ENCODE results near the gene DDO.
"Not testable (repeated sequence)": the region's sequence is repeated elsewhere in the genome, so short reads cannot be mapped to it uniquely, and the experiment has no call there.

DNA sequence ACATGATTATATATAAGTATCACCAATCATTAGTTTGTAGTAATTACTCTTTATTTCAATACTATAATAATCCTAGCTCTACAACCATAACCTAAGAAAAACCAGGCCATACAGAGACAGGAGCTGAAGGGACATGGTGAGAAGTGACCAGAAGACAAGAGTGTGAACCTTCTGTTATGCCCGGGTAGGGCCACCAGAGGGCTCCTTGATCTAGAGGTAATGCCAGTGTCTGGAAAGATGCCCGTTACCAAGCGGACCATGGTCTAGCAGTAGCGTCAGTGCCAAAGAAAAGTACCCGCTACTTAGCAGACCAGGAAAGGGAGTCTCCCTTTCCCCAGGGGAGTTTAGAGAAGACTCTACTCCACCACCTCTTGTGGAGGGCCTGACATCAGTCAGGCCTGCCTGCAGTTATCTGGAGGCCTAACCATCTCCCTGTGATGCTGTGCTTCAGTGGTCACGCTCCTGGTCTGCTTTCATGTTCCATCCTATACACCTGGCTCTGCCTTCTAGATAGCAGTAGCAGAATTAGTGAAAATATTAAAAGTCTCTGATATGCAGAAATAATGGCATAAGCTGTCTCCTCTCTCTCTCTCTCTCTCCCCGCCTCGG, 42.3 kb upstream of the DDO start:
- not testable (repeated sequence) for TF ChIP-seq ZNF274 (IDR thresholded peaks at IDR 0.05; ENCODE audit: borderline replicate concordance, extremely low read depth, low read length); BRCA1 (IDR thresholded peaks at IDR 0.05; ENCODE audit: low read depth, low read length); HDAC6 (IDR thresholded peaks at IDR 0.05; ENCODE audit: low read depth, low read length); CEBPB (IDR thresholded peaks at IDR 0.05; ENCODE audit: low read depth, low read length); EZH2 (IDR thresholded peaks at IDR 0.05; ENCODE audit: low read depth, low read length, severe bottlenecking); TCF12 (IDR thresholded peaks at IDR 0.05; ENCODE audit: low read depth, low read length); CHD2 (IDR thresholded peaks at IDR 0.05; ENCODE audit: low read length); PHF8 (conservative IDR thresholded peaks at IDR 0.05; ENCODE audit: low read depth, low read length)
- TF ChIP-seq, protein P1, sequence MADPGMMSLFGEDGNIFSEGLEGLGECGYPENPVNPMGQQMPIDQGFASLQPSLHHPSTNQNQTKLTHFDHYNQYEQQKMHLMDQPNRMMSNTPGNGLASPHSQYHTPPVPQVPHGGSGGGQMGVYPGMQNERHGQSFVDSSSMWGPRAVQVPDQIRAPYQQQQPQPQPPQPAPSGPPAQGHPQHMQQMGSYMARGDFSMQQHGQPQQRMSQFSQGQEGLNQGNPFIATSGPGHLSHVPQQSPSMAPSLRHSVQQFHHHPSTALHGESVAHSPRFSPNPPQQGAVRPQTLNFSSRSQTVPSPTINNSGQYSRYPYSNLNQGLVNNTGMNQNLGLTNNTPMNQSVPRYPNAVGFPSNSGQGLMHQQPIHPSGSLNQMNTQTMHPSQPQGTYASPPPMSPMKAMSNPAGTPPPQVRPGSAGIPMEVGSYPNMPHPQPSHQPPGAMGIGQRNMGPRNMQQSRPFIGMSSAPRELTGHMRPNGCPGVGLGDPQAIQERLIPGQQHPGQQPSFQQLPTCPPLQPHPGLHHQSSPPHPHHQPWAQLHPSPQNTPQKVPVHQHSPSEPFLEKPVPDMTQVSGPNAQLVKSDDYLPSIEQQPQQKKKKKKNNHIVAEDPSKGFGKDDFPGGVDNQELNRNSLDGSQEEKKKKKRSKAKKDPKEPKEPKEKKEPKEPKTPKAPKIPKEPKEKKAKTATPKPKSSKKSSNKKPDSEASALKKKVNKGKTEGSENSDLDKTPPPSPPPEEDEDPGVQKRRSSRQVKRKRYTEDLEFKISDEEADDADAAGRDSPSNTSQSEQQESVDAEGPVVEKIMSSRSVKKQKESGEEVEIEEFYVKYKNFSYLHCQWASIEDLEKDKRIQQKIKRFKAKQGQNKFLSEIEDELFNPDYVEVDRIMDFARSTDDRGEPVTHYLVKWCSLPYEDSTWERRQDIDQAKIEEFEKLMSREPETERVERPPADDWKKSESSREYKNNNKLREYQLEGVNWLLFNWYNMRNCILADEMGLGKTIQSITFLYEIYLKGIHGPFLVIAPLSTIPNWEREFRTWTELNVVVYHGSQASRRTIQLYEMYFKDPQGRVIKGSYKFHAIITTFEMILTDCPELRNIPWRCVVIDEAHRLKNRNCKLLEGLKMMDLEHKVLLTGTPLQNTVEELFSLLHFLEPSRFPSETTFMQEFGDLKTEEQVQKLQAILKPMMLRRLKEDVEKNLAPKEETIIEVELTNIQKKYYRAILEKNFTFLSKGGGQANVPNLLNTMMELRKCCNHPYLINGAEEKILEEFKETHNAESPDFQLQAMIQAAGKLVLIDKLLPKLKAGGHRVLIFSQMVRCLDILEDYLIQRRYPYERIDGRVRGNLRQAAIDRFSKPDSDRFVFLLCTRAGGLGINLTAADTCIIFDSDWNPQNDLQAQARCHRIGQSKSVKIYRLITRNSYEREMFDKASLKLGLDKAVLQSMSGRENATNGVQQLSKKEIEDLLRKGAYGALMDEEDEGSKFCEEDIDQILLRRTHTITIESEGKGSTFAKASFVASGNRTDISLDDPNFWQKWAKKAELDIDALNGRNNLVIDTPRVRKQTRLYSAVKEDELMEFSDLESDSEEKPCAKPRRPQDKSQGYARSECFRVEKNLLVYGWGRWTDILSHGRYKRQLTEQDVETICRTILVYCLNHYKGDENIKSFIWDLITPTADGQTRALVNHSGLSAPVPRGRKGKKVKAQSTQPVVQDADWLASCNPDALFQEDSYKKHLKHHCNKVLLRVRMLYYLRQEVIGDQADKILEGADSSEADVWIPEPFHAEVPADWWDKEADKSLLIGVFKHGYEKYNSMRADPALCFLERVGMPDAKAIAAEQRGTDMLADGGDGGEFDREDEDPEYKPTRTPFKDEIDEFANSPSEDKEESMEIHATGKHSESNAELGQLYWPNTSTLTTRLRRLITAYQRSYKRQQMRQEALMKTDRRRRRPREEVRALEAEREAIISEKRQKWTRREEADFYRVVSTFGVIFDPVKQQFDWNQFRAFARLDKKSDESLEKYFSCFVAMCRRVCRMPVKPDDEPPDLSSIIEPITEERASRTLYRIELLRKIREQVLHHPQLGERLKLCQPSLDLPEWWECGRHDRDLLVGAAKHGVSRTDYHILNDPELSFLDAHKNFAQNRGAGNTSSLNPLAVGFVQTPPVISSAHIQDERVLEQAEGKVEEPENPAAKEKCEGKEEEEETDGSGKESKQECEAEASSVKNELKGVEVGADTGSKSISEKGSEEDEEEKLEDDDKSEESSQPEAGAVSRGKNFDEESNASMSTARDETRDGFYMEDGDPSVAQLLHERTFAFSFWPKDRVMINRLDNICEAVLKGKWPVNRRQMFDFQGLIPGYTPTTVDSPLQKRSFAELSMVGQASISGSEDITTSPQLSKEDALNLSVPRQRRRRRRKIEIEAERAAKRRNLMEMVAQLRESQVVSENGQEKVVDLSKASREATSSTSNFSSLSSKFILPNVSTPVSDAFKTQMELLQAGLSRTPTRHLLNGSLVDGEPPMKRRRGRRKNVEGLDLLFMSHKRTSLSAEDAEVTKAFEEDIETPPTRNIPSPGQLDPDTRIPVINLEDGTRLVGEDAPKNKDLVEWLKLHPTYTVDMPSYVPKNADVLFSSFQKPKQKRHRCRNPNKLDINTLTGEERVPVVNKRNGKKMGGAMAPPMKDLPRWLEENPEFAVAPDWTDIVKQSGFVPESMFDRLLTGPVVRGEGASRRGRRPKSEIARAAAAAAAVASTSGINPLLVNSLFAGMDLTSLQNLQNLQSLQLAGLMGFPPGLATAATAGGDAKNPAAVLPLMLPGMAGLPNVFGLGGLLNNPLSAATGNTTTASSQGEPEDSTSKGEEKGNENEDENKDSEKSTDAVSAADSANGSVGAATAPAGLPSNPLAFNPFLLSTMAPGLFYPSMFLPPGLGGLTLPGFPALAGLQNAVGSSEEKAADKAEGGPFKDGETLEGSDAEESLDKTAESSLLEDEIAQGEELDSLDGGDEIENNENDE (IDR thresholded peaks at IDR 0.05; ENCODE audit: insufficient replicate concordance, low read length) = not testable (repeated sequence)
- TF ChIP-seq, protein P2, sequence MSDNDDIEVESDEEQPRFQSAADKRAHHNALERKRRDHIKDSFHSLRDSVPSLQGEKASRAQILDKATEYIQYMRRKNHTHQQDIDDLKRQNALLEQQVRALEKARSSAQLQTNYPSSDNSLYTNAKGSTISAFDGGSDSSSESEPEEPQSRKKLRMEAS (IDR thresholded peaks at IDR 0.05) = not testable (repeated sequence)
- TF ChIP-seq, protein P3, sequence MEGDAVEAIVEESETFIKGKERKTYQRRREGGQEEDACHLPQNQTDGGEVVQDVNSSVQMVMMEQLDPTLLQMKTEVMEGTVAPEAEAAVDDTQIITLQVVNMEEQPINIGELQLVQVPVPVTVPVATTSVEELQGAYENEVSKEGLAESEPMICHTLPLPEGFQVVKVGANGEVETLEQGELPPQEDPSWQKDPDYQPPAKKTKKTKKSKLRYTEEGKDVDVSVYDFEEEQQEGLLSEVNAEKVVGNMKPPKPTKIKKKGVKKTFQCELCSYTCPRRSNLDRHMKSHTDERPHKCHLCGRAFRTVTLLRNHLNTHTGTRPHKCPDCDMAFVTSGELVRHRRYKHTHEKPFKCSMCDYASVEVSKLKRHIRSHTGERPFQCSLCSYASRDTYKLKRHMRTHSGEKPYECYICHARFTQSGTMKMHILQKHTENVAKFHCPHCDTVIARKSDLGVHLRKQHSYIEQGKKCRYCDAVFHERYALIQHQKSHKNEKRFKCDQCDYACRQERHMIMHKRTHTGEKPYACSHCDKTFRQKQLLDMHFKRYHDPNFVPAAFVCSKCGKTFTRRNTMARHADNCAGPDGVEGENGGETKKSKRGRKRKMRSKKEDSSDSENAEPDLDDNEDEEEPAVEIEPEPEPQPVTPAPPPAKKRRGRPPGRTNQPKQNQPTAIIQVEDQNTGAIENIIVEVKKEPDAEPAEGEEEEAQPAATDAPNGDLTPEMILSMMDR (IDR thresholded peaks at IDR 0.05; ENCODE audit: control extremely low read depth in 1 of 3, insufficient read depth in 1 of 3, low read depth in 1 of 3, low read length in 3 of 3) = peak; percentile 39 to 53 (median 41)
